ENCODE data around the gene NEURL3. TPM values are rescaled to one million over a fixed set of nuclear protein-coding genes. Genes with fewer than 3 reads are reported as not detected.

Gene NEURL3
- total RNA-seq, 1 donor = not detected

DNA sequence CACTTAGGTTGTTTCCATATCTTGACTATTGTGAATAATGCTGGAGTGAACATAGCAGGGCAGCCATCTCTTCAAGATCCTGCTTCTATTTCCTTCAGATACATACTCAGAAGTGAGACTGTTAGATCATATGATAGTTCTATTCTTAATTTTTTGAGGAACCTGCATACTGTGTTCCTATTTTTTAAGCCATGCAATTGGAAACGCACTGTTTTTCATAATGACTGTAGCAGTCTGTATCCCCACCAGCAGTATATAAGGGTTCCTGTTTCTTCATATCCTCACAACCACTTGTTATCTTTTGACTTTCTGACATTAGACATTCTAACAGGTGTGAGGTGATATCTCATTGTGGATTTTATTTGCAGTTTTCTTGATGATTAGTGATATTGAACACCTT, 15.5 kb downstream of the NEURL3 start:
- H3K4me3 ChIP-seq (ENCODE audit: low read depth, low read length) = no peak overlapping the region
- TF ChIP-seq, protein P1, sequence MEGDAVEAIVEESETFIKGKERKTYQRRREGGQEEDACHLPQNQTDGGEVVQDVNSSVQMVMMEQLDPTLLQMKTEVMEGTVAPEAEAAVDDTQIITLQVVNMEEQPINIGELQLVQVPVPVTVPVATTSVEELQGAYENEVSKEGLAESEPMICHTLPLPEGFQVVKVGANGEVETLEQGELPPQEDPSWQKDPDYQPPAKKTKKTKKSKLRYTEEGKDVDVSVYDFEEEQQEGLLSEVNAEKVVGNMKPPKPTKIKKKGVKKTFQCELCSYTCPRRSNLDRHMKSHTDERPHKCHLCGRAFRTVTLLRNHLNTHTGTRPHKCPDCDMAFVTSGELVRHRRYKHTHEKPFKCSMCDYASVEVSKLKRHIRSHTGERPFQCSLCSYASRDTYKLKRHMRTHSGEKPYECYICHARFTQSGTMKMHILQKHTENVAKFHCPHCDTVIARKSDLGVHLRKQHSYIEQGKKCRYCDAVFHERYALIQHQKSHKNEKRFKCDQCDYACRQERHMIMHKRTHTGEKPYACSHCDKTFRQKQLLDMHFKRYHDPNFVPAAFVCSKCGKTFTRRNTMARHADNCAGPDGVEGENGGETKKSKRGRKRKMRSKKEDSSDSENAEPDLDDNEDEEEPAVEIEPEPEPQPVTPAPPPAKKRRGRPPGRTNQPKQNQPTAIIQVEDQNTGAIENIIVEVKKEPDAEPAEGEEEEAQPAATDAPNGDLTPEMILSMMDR (IDR thresholded peaks at IDR 0.05; ENCODE audit: insufficient read depth, low read depth, low read length) = no peak
- no peak for DNase-seq (ENCODE audit: low read depth)

DNA sequence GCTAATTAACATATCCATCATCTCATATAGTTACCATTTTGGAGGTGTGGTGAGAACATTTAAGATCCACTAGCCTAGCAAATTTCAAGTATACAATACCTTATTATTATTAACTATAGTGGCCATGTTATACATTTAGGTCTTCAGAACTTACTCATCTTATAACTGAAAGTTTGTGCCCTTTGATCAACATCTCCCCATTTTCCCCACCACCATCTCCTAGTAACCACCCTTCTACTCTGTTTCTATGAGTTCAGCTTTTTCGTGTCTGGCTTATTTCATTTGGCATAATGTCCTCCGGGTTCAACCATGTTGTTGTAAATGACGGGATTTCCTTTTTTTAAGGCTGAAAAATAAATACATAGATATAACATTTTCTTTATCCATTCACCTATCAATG, 15.9 kb downstream of the NEURL3 start:
- H3K4me3 ChIP-seq (ENCODE audit: low read depth, low read length) = no peak overlapping the region
- TF ChIP-seq, protein P1 (IDR thresholded peaks at IDR 0.05; ENCODE audit: insufficient read depth, low read depth, low read length) = no peak
- no peak for DNase-seq (ENCODE audit: low read depth)

DNA sequence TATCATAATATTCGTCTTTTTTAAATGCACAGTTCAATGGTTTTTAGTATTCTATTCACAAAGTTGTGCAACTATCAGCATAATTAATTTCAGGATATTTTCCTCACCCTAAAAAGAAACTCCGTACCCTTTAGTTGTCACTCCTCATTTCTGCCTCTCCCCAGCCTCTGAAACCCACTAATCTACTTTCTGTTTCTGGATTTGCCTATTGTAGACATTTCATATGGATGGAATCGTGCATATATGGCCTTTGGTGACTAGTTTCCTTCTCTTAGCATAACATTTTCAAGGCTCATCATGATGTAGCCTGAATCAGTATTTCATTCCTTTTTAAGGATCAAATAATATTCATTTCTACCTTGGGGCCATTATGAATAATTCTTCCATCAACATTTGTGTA, 18.5 kb downstream of the NEURL3 start:
- TF ChIP-seq, protein P1 (IDR thresholded peaks at IDR 0.05; ENCODE audit: insufficient read depth, low read depth, low read length) = no peak
- H3K4me3 ChIP-seq (ENCODE audit: low read depth, low read length) = no peak overlapping the region
- DNase-seq (ENCODE audit: low read depth) = no peak

DNA sequence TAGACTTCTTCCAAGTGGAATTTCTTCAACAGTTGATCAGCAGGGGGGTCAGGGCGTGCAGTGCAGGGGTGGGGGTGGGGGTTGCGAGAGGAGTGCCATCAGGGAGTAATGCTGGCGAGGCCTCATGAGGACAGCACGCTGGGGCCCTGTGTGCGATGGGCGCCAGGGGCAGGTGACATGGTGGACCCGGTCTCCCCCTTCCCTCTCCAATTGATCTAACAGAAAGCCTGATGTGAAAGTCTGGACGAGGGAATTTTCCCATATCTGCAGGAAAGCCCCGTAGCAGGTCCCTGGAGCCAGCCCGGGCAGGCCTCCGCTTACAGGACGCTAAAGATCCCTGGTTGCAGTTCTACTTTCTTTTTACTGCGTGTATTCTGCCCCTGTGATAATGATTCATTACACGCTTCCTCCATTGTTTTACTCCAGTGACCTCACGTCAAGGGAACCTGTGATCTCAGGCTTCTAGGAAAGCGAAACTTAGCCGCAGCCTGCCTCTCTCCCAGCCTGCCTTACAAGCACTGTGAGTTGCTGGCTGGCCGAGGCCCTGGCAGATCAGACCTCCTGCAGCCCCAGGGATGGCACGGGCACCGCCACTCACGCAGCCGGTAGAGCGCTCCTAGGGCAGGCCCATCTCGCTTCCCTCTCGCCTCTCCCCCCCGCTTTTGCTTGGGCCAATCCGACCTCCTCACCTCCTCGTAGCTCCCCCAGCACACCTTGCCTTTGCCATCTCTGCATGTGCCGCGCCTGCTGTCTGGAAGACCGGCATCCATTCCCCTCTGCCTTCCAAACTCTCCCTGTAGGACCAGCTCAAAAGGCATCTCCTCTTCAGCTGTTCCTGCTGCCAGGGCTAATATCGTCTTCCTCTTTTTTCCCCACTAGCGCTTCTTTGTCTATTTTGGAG, 19.2 kb downstream of the NEURL3 start:
- H3K4me3 ChIP-seq (ENCODE audit: low read depth, low read length) = peak overlapping the region; percentile 46
- TF ChIP-seq, protein P1 (IDR thresholded peaks at IDR 0.05; ENCODE audit: insufficient read depth, low read depth, low read length) = no peak
- DNase-seq (ENCODE audit: low read depth) = peak; percentile 87

DNA sequence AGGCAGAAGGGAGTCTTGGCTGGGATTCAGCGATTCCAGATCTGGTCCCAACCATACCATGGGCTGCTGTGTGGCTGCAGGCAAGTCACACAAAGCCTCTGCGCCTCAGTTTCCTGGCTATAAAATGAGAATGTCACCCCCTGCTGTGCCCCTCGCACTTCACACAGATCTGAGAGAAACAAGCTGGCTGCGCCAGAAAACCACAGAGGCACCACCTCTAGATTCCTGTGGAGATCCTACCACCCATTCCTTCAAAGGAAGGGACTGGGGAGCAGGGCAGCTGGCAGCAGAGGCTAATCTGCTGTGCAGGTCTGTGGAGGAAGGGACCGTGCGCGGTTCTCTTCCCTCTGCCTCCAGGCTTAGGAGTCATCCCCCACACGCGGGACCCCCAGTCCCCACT, 19.8 kb downstream of the NEURL3 start:
- TF ChIP-seq, protein P1 (IDR thresholded peaks at IDR 0.05; ENCODE audit: insufficient read depth, low read depth, low read length) = no peak
- DNase-seq (ENCODE audit: low read depth) = no peak
- no peak overlapping the region for H3K4me3 ChIP-seq (ENCODE audit: low read depth, low read length)

DNA sequence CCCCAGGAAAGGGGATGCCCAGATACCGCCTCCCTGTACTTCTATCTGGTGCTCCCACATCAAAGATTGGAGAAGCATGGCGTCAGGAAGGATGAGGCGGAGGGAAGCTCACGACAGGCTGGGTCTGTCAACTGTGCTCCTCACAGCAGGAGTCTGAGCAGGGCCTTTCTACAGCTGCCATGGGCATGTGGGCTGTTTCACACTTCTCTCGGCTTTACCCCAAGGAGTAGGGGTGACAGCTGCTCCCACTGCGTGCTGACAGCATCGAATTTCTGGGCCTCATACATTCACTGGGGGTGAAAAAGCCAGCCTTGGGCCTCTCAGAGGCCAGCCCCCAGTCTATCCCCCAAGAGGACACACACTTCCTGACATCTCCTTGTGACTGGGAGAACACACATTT, 21.1 kb downstream of the NEURL3 start:
- no peak overlapping the region for H3K4me3 ChIP-seq (ENCODE audit: low read depth, low read length)
- TF ChIP-seq, protein P1 (IDR thresholded peaks at IDR 0.05; ENCODE audit: insufficient read depth, low read depth, low read length) = no peak

More for the DNA sequence above, 21.1 kb downstream of the NEURL3 start:
- DNase-seq (ENCODE audit: low read depth) = no peak
